Panc1 (cell line): ENCODE results near the gene LKAAEAR1. TPM values are rescaled to one million over a fixed set of nuclear protein-coding genes. Genes with fewer than 3 reads are reported as not detected.

Experiments used
- ATAC-seq: fragments of 200-7000 bp; cut with Tn5 transposase; 2 replicates; pipeline ENCODE4 v1.9.1; 2020; ENCODE audit warnings: mild to moderate bottlenecking, moderate library complexity
- BruUV-seq: library from RNA; stranded (reverse); fragments of 400-500 nt; replicated peaks from 2 replicates; lab custom pipeline; 2021; lab: Mats Ljungman, UMichigan
- CTCF ChIA-PET: fragments of 300-600 bp; sonication (Branson Sonifier 250); formaldehyde crosslinking; loops from one replicate; lab custom pipeline; 2022; ENCODE audit warnings: antibody characterized with exemption; lab: Charles Lee
- POLR2A ChIA-PET: fragments of 300-600 bp; sonication (Branson Sonifier 250); formaldehyde crosslinking; loops from one replicate; lab custom pipeline; 2022; ENCODE audit warnings: antibody characterized with exemption; lab: Charles Lee
- DNase-seq: peaks from one replicate; pipeline ENCODE4 v3.0.0-alpha.2; 2010; ENCODE audit warnings: low read depth, low spot score
- H3K27ac ChIP-seq: 2 replicates; pipeline ENCODE4 v1.5.1; 2011; ENCODE audit warnings: mild to moderate bottlenecking, low read length, inconsistent platforms
- H3K27me3 ChIP-seq: fragments of 200-500 bp; sonication (Bioruptor generic); 2 replicates; pipeline ENCODE4 v1.6.0; 2014; ENCODE audit warnings: low read length, inconsistent platforms; ENCODE audit not compliant: control insufficient read depth, insufficient read depth
- H3K36me3 ChIP-seq: fragments of 200-500 bp; sonication (Bioruptor generic); 2 replicates; pipeline ENCODE4 v1.5.1; 2014; ENCODE audit warnings: inconsistent platforms, mild to moderate bottlenecking, low read length, moderate library complexity; ENCODE audit not compliant: control insufficient read depth, insufficient read depth
- H3K4me1 ChIP-seq: 2 replicates; pipeline ENCODE4 v1.5.1; 2011; ENCODE audit warnings: inconsistent platforms, mild to moderate bottlenecking, low read length, moderate library complexity; ENCODE audit not compliant: control insufficient read depth, insufficient read depth
- H3K4me3 ChIP-seq, 2 experiments: 2 replicates each; pipeline ENCODE4 v1.5.1; 2011 to 2012; ENCODE audit warnings: low read depth in 2 of 2, low read length in 2 of 2, mild to moderate bottlenecking in 2 of 2, inconsistent platforms in 1 of 2, moderate library complexity in 1 of 2
- H3K9me3 ChIP-seq: fragments of 200-500 bp; sonication (Bioruptor generic); 2 replicates; pipeline ENCODE4 v1.5.1; 2014; ENCODE audit warnings: low read depth, mild to moderate bottlenecking, inconsistent platforms, low read length, moderate library complexity; ENCODE audit not compliant: control insufficient read depth, insufficient read depth
- POLR2AphosphoS5 ChIP-seq: IDR thresholded peaks from 2 replicates; pipeline ENCODE4 v1.6.1; 2012; ENCODE audit warnings: mild to moderate bottlenecking, low read depth, low read length, moderate library complexity
- SIN3A ChIP-seq: IDR thresholded peaks from 2 replicates; pipeline ENCODE4 v1.6.1; 2012; ENCODE audit warnings: low read depth, mild to moderate bottlenecking, low read length, moderate library complexity, borderline replicate concordance; ENCODE audit not compliant: insufficient read depth
- TCF7L2 ChIP-seq: IDR thresholded peaks from 2 replicates; pipeline ENCODE4 v1.6.1; 2011; ENCODE audit warnings: mild to moderate bottlenecking, low read depth, low read length, inconsistent platforms
- in situ Hi-C: cut with HindIII; loops from 2 replicates; pipeline ENCODE4 v1.10.0; 2016; ENCODE audit warnings: low sequenced_read_pairs, low pct_unique_long_range_greater_than_20kb
- intact Hi-C: fragments of 100-400 bp; cut with micrococcal nuclease; formaldehyde crosslinking; loops from one replicate; pipeline ENCODE4 v1.10.0; 2022; ENCODE audit not compliant: unreplicated experiment
- total RNA-seq: library from RNA; stranded (reverse); gene quantifications from one replicate; pipeline ENCODE4 v1.2.1, GENCODE V29; 2021; ENCODE audit not compliant: unreplicated experiment
- TF ChIP-seq, protein P1 (sequence below), 2 experiments: IDR thresholded peaks; 2 replicates each; pipeline ENCODE4 v1.6.1; 2011 to 2012; ENCODE audit warnings: low read depth in 2 of 2, control low read depth in 1 of 2, low read length in 1 of 2, mild to moderate bottlenecking in 1 of 2, moderate library complexity in 1 of 2; ENCODE audit not compliant: insufficient read depth in 1 of 2
- TF ChIP-seq, protein P2 (sequence below): fragments of 450-650 bp; IDR thresholded peaks from 2 replicates; pipeline ENCODE4 v1.5.1; 2017; ENCODE audit warnings: mild to moderate bottlenecking

The LKAAEAR1 gene
- total RNA-seq, 1 experiment from 2014 or later, result 0.67 TPM

DNA sequence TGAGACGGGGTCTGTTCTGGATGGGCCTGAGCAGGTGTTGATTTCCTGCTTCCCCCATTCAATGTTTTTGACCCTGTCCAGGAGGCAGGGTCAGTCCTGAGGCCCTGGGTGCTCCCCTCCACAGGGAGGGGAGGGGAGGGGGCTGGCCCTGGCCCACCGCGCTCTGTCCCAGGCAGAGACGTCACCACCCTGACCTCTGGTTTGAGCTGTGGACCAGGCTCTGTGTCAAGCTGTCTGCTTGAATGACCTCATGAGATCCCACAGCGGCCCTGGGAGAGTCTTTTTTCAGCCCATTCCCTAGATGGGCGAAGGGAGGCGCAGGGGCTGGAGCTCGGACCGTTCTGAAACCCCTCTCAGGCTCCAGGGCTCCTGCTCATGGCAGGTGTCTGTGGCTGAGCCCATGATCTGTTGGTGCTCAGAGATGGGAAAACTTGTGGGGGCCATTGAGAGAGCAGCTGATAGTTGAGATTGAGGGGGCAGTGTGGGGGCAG lies 8.9 kb upstream of the LKAAEAR1 start:
- no peaks in the 10 kb centered on the region for H3K9me3 ChIP-seq
- in situ Hi-C loops (no loop called here), intact Hi-C loops (no loop called here)
- peak; percentile 51; the same call in 1 of the 2 replicates for ATAC-seq
- H3K27ac ChIP-seq, result no peak overlapping the region
- no peak overlapping the region for H3K4me3 ChIP-seq
- ChIA-PET CTCF (no interaction called here), POLR2A (no interaction called here)
- no peak for DNase-seq
- TF ChIP-seq, protein P1, sequence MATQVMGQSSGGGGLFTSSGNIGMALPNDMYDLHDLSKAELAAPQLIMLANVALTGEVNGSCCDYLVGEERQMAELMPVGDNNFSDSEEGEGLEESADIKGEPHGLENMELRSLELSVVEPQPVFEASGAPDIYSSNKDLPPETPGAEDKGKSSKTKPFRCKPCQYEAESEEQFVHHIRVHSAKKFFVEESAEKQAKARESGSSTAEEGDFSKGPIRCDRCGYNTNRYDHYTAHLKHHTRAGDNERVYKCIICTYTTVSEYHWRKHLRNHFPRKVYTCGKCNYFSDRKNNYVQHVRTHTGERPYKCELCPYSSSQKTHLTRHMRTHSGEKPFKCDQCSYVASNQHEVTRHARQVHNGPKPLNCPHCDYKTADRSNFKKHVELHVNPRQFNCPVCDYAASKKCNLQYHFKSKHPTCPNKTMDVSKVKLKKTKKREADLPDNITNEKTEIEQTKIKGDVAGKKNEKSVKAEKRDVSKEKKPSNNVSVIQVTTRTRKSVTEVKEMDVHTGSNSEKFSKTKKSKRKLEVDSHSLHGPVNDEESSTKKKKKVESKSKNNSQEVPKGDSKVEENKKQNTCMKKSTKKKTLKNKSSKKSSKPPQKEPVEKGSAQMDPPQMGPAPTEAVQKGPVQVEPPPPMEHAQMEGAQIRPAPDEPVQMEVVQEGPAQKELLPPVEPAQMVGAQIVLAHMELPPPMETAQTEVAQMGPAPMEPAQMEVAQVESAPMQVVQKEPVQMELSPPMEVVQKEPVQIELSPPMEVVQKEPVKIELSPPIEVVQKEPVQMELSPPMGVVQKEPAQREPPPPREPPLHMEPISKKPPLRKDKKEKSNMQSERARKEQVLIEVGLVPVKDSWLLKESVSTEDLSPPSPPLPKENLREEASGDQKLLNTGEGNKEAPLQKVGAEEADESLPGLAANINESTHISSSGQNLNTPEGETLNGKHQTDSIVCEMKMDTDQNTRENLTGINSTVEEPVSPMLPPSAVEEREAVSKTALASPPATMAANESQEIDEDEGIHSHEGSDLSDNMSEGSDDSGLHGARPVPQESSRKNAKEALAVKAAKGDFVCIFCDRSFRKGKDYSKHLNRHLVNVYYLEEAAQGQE (IDR thresholded peaks at IDR 0.05; ENCODE audit: insufficient read depth in 1 of 2, low read depth in 2 of 2, low read length in 1 of 2), result no peak
- TF ChIP-seq TCF7L2 (no peak), POLR2AphosphoS5 (no peak), SIN3A (no peak)
- TF ChIP-seq, protein P2, sequence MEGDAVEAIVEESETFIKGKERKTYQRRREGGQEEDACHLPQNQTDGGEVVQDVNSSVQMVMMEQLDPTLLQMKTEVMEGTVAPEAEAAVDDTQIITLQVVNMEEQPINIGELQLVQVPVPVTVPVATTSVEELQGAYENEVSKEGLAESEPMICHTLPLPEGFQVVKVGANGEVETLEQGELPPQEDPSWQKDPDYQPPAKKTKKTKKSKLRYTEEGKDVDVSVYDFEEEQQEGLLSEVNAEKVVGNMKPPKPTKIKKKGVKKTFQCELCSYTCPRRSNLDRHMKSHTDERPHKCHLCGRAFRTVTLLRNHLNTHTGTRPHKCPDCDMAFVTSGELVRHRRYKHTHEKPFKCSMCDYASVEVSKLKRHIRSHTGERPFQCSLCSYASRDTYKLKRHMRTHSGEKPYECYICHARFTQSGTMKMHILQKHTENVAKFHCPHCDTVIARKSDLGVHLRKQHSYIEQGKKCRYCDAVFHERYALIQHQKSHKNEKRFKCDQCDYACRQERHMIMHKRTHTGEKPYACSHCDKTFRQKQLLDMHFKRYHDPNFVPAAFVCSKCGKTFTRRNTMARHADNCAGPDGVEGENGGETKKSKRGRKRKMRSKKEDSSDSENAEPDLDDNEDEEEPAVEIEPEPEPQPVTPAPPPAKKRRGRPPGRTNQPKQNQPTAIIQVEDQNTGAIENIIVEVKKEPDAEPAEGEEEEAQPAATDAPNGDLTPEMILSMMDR, result no peak
- no peaks in the 10 kb centered on the region for H3K4me1 ChIP-seq
- H3K27me3 ChIP-seq, result no peaks in the 10 kb centered on the region
- BruUV-seq, result no TSS peak
- no peaks in the 10 kb centered on the region for H3K36me3 ChIP-seq

DNA sequence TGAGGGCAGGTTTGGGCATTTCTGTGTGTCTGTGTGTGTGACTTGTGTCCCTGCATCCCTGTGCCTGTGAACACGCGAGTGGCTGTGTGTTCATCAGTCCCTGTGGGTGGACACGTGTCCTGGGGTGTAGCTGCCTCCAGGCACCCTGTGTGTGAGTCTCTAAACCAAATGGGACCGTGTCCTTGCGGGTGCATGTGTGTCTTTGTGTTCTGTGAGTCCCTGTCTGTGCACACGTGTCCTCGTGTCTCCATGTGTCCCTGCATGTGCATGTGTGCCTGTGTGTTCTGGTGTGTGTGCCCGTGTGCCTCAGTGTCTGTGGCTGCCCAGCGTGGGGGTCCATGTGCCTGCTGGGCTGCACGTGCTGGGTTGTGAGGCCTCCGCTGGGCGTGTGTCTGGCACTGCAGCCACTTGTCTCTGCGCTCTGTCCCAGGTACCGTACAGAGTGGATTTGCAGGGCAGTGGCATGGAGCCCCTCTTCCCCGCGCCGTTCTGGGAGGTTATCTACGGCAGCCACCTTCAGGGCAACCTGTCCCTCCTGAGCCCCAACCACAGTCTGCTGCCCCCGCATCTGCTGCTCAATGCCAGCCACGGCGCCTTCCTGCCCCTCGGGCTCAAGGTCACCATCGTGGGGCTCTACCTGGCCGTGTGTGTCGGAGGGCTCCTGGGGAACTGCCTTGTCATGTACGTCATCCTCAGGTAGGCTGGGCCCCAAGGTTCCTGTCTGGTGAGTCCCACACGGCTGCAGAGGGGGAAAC lies 8.2 kb upstream of the LKAAEAR1 start:
- ATAC-seq, result peak; percentile 69
- in situ Hi-C loops, result no loop called here

More for the DNA sequence above, 8.2 kb upstream of the LKAAEAR1 start:
- H3K4me3 ChIP-seq, result no peak overlapping the region
- intact Hi-C loops, result no loop called here
- ChIA-PET POLR2A (interaction anchor here (0.7 kb wide), 1 partner anchor 9 kb away, joined by 3 read pairs; no protein-coding TSS in a partner anchor), CTCF (interaction anchor here (0.6 kb wide), 1 partner anchor 23 kb away, joined by 3 read pairs; no protein-coding TSS in a partner anchor)
- TF ChIP-seq, protein P2, result no peak
- TF ChIP-seq, protein P1 (IDR thresholded peaks at IDR 0.05; ENCODE audit: insufficient read depth in 1 of 2, low read depth in 2 of 2, low read length in 1 of 2), result 0 out of 4 replicates have a peak, but pooled peaks of 1 of the 2 experiments have one; percentile 34
- TF ChIP-seq TCF7L2 (no peak), SIN3A (no peak)
- no peaks in the 10 kb centered on the region for H3K9me3 ChIP-seq
- no peak for DNase-seq
- H3K27ac ChIP-seq, result no peak overlapping the region
- BruUV-seq, result no TSS peak
- H3K27me3 ChIP-seq, result no peaks in the 10 kb centered on the region
- H3K36me3 ChIP-seq, result no peaks in the 10 kb centered on the region
- no peaks in the 10 kb centered on the region for H3K4me1 ChIP-seq
